Pancreas (tissue), 10 donors: ENCODE measurements around the gene MYBPHL. TPM values are rescaled to one million over a fixed set of nuclear protein-coding genes. Genes with fewer than 3 reads are reported as not detected.

Experiments
- ATAC-seq, 4 donors: fragments of 200-7000 bp; cut with Tn5 transposase; one replicate each; pipeline versions ENCODE4 v1.8.0 to v1.9.1; 2020; ENCODE audit warnings: mild to moderate bottlenecking in 4 of 4, moderate library complexity in 4 of 4
- DNase-seq, 6 donors: peaks; one replicate each; pipeline ENCODE4 v3.0.0-alpha.2; 2020
- FAIRE-seq: peaks from 2 replicates; lab custom pipeline; 2012; peaks lifted over from hg19 to GRCh38; lab: Jason Lieb, UNC
- H3K27ac ChIP-seq, 4 donors: fragments of 200-600 bp; sonication (generic); 1 replicate in 3 of 4; 2 replicates in 1 of 4; pipeline versions ENCODE4 v1.5.0 to v1.8.0; 2020
- H3K27me3 ChIP-seq, 4 donors: fragments of 200-600 bp; one replicate each; pipeline ENCODE4 v1.8.0; 2021
- H3K36me3 ChIP-seq, 3 donors: fragments of 200-600 bp; sonication (generic) in 1 of 3; one replicate each; pipeline versions ENCODE4 v1.5.0 to v1.8.0; 2020 to 2021
- H3K4me1 ChIP-seq, 3 donors: fragments of 200-600 bp; one replicate each; pipeline ENCODE4 v1.8.0; 2021
- H3K4me3 ChIP-seq, 4 donors: fragments of 200-600 bp; sonication (generic) in 2 of 4; one replicate each; pipeline versions ENCODE4 v1.5.0 to v1.8.0; 2020 to 2021
- H3K9me3 ChIP-seq, 4 donors: fragments of 200-600 bp; one replicate each; pipeline ENCODE4 v1.8.0; 2021
- WGBS, 2 donors: extraction: QIAGEN DNeasy Blood & Tissue Kit; methylation state at CpG; one replicate each; pipeline ENCODE4 v1.1.7; 2013; 5-methylcytosine and 5-hydroxymethylcytosine counted together
- intact Hi-C, 3 donors: fragments of 100-400 bp; cut with DNase I; formaldehyde crosslinking; loops; one replicate each; pipeline versions ENCODE4 v1.11.1 to v1.14.2; 2022
- polyA plus RNA-seq, 2 donors: library from polyadenylated mRNA; stranded (reverse); fragments of 200-250 nt; gene quantifications; one replicate each; pipeline ENCODE4 v1.2.3, GENCODE V29; 2013
- total RNA-seq, 6 donors: library from RNA; stranded (reverse); fragmentation: NEBNext Ultra II Directional in 4 of 6; extraction: Animal tissue kit (Norgen Biotek cat#: 25700) in 4 of 6; gene quantifications; one replicate each; pipeline versions ENCODE4 v1.2.1 to v1.2.4, GENCODE V29; 2021 to 2023
- TF ChIP-seq, protein P1 (sequence below), 4 donors: fragments of 200-600 bp; sonication (generic) in 3 of 4; IDR thresholded peaks; one replicate each; pipeline versions ENCODE4 v1.5.0 to v1.8.0; 2021; ENCODE audit warnings: antibody characterized with exemption in 4 of 4
- donor health status: healthy with polysubstance abuse.
- donor health status: DM: no; HTN: no; CAD: no; lungs with moderate emphysema.
- donor health status: DM: no; HTN: no; CAD: no.
- donor health status: control.
- donor health status: control.
- donor health status: Bipolar disorder and iron deficiency.
- donor health status: DM: yes; HTN: yes; CAD: no.
- donor health status: DM: no; HTN: no; CAD: no.
- donor health status: DM: no; HTN: no; CAD: no.
- donor health status: DM: yes; HTN: yes; CAD: no.

MYBPHL gene
- total and polyA plus RNA-seq, 8 donors: 0.26 to 1.1 (median 0.27) TPM; not detected in 4

DNA sequence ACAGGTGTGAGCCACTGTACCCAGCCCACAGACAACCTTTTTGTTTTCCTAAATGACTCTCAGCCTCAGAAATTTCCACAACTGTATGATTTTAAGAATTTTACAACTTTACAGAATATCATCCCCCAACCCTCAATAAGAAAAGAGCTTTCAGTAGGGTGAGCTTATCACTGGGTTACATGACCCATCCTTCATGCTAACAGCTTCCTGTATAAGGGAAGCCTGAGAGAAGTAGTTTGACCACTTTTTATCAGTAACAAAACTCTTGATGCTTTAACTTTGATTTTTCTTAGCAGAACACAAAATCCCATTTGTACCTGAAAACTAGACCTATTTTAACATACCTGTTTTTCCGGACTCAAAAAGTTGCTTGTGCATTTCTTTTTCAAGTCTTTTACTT is 9.7 kb upstream of the MYBPHL start:
- WGBS, 2 donors: 92 to 97% methylated on average over 1 of the region's 1 CpG
- DNase-seq (no peak), ATAC-seq (no peak), FAIRE-seq (no peak)
- TF ChIP-seq, protein P1, sequence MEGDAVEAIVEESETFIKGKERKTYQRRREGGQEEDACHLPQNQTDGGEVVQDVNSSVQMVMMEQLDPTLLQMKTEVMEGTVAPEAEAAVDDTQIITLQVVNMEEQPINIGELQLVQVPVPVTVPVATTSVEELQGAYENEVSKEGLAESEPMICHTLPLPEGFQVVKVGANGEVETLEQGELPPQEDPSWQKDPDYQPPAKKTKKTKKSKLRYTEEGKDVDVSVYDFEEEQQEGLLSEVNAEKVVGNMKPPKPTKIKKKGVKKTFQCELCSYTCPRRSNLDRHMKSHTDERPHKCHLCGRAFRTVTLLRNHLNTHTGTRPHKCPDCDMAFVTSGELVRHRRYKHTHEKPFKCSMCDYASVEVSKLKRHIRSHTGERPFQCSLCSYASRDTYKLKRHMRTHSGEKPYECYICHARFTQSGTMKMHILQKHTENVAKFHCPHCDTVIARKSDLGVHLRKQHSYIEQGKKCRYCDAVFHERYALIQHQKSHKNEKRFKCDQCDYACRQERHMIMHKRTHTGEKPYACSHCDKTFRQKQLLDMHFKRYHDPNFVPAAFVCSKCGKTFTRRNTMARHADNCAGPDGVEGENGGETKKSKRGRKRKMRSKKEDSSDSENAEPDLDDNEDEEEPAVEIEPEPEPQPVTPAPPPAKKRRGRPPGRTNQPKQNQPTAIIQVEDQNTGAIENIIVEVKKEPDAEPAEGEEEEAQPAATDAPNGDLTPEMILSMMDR (IDR thresholded peaks at IDR 0.05): no peak
- intact Hi-C loops: no loop called here
- Histone ChIP-seq H3K27me3 (no peaks in the 10 kb centered on the region), H3K9me3 (no peaks in the 10 kb centered on the region), H3K27ac (no peak overlapping the region), H3K4me1 (no peaks in the 10 kb centered on the region), H3K36me3 (peaks cover 0 to 22% (median 0%) of the 10 kb centered on the region in 3 donors), H3K4me3 (no peak overlapping the region)

DNA sequence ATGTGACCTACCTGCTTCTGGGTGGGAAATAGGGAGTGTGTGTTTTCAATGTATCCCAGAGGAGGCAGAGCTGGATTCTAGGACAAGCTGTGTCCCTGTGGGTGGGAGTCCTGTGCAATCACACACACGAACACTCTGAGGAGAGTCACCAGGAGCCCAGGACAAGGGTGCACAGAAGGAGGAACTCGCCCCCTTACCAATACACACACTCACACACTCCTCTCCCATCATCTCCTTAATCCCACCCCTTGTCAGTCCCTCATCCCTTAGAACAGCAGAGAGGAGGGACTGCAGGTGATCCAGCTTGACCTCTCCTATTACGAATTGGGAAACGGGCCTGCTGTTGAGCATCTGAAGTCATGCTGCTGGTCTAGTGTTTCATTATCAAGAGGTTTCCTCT is 8.5 kb upstream of the MYBPHL start:
- Histone ChIP-seq H3K27ac (no peak overlapping the region), H3K36me3 (peaks cover 0 to 13% (median 0%) of the 10 kb centered on the region in 3 donors), H3K9me3 (no peaks in the 10 kb centered on the region), H3K4me1 (no peaks in the 10 kb centered on the region), H3K4me3 (no peak overlapping the region), H3K27me3 (no peaks in the 10 kb centered on the region)
- TF ChIP-seq, protein P1 (IDR thresholded peaks at IDR 0.05): no peak
- DNase-seq (no peak), FAIRE-seq (no peak), ATAC-seq (no peak)
- 94 to 97% methylated on average over 4 of the region's 4 CpGs for WGBS, 2 donors
- intact Hi-C loops: no loop called here

DNA sequence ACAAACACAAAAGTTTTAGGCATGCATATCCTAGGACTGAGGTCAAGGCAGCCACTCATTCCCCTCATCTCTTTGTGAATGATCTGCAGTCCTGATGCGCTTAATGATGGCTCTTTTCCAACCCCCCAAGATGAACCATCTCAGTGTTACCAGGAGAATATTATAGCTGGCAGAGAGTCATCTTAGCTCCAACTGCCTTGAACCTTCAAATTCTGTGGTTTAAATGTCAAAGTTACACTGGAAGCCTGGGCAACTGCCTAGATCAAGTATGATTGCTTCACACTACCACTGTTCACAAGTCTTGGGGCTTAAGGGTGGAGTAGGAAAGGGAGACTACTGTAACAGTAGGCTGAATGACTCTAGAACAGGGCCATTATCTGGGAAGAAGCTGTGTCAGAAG is 8.0 kb upstream of the MYBPHL start:
- ATAC-seq (no peak), DNase-seq (no peak), FAIRE-seq (no peak)
- Histone ChIP-seq H3K27ac (no peak overlapping the region), H3K4me3 (no peak overlapping the region), H3K9me3 (no peaks in the 10 kb centered on the region), H3K36me3 (peaks cover 0 to 12% (median 0%) of the 10 kb centered on the region in 3 donors), H3K4me1 (no peaks in the 10 kb centered on the region), H3K27me3 (no peaks in the 10 kb centered on the region)
- 94 to 96% methylated on average over 1 of the region's 1 CpG for WGBS, 2 donors
- TF ChIP-seq, protein P1 (IDR thresholded peaks at IDR 0.05): no peak
- intact Hi-C loops: no loop called here

DNA sequence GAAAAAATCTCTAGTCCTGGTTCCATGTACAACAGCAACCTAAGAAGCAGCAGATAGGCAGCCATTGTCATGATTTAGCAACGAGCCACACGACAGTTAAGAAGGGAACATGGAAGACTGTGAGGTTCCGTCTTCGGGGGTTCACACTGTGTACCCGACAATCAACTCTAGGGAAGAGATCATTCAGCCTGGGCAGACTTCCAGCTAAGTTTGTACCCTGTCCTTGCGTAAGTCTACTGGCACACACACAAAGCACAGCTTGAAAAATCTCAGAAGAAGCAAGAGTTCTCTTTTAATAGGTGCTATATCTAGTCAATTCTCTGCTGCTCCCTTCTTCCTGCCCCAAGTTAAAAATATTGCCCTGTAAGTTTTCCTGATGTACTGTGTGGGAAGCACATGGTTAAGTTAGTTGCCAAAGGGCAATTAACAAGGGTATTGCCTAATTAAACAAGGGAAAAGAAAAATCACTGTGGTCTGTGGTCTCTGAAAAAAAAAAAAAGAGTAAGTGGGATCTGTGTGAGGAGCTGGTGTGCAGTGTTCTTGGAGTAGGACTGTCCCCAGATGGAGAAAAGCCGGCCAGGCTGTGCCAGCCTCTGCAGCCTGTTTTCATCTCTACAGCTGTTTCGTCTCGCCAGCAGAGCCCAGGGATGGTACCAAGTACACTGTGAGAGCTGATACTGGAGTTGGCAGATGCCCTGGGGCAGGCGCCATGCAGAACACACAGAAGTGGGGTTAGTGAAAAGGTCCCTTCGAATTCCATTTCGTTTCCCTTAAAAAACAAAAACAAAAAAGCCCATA is 6.4 kb upstream of the MYBPHL start:
- H3K36me3 ChIP-seq: peaks cover 0 to 12% (median 0%) of the 10 kb centered on the region in 3 donors
- DNase-seq: no peak

More for the DNA sequence above, 6.4 kb upstream of the MYBPHL start:
- Histone ChIP-seq H3K9me3 (no peaks in the 10 kb centered on the region), H3K4me1 (no peaks in the 10 kb centered on the region), H3K27ac (no peak overlapping the region), H3K27me3 (no peaks in the 10 kb centered on the region), H3K4me3 (no peak overlapping the region)
- TF ChIP-seq, protein P1 (IDR thresholded peaks at IDR 0.05): no peak
- intact Hi-C loops: no loop called here
- FAIRE-seq (no peak), ATAC-seq (no peak)
- 83 to 90% methylated on average over 12 of the region's 12 CpGs for WGBS, 2 donors
